NCI-H1092 treated with DMSO at 0.1 percent for 48 hours (cell line): Measurements from ENCODE around the gene BAIAP2L1.

Experiments
- DNase-seq: peaks from one replicate; lab custom pipeline; 2025; lab: John Stamatoyannopoulos, UW

BAIAP2L1 gene

GRCh38 chr7:98293265-98293664 lies 107.6 kb downstream of the BAIAP2L1 start:
- DNase-seq = no peak

GRCh38 chr7:98291717-98292116 lies 109.2 kb downstream of the BAIAP2L1 start:
- no peak for DNase-seq

- no peak for DNase-seq
These were observed 111.5 kb downstream of the BAIAP2L1 start for GRCh38 chr7:98289333-98289875.

- DNase-seq = no peak
These were observed 112.6 kb downstream of the BAIAP2L1 start for GRCh38 chr7:98288064-98288823.

- no peak for DNase-seq
These were observed 113.4 kb downstream of the BAIAP2L1 start for GRCh38 chr7:98287486-98287959.

- DNase-seq = no peak
These were observed 114.0 kb downstream of the BAIAP2L1 start for GRCh38 chr7:98286701-98287485.

GRCh38 chr7:98286093-98286539 lies 114.8 kb downstream of the BAIAP2L1 start:
- DNase-seq = no peak

GRCh38 chr7:98285157-98286092 lies 115.5 kb downstream of the BAIAP2L1 start:
- DNase-seq = no peak

GRCh38 chr7:98284335-98285036 lies 116.4 kb downstream of the BAIAP2L1 start:
- no peak for DNase-seq

- no peak for DNase-seq
These were observed 117.0 kb downstream of the BAIAP2L1 start for GRCh38 chr7:98283887-98284222.

GRCh38 chr7:98283127-98283886 lies 117.6 kb downstream of the BAIAP2L1 start:
- DNase-seq = no peak

- no peak for DNase-seq
These were observed 118.2 kb downstream of the BAIAP2L1 start for GRCh38 chr7:98282703-98283102.

- no peak for DNase-seq
These were observed 118.9 kb downstream of the BAIAP2L1 start for GRCh38 chr7:98281757-98282606.

- peak; percentile 93 for DNase-seq
These were observed 119.8 kb downstream of the BAIAP2L1 start, which contains the start of gene BRI3 for GRCh38 chr7:98280791-98281756. TSS of gene BRI3 (plus strand) at chr7:98281686. CDS start at chr7:98281796, 110 bp downstream.

GRCh38 chr7:98280296-98280695 lies 120.6 kb downstream of the BAIAP2L1 start:
- DNase-seq = no peak

- peak; percentile 41 for DNase-seq
These were observed 122.0 kb downstream of the BAIAP2L1 start for GRCh38 chr7:98278936-98279335.

- no peak for DNase-seq
These were observed 122.5 kb downstream of the BAIAP2L1 start for GRCh38 chr7:98278408-98278807.

GRCh38 chr7:98276241-98276761 lies 124.6 kb downstream of the BAIAP2L1 start:
- no peak for DNase-seq
